Left forelimb (tissue), 1 donor: ENCODE measurements around the gene SLC38A10.
A peak's percentile ranks its signal among the peaks of the same experiment; 100 is the strongest.

Source experiments
- DNase-seq: peaks from one replicate; pipeline ENCODE4 v3.0.0-alpha.2; 2018; ENCODE audit warnings: low spot score

The SLC38A10 gene

DNA sequence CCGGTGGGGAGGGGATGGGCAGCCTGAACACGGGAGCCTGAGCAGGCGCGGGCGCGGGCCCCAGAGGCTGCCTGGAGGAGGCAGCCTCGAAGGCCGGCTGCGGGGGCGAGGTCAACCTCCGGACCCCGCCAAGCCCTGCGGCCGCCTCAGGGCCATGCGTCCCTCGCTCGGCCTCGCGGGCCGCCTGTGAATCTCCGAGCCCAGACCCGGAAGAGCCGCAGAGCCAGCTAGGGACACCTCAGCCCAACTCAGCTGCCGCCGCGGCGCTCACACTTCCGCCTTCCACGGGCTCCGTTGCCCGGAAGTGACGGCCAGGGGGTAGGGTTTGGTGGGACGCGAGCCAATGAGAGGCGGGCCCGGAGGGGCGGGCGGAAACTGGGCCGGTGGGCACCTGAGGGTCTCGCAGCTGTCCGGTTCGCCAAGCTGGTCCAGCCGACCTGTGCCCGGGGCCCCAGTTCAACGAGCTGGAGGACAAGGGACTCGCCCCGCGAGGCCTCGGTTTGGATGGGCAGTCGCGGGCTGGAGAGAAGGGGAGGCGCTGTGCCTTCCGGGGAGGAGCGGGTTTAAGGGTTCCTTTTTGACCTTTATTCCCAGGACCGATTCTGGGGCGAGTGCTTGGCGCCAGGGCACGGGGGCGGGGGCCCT lies at the start of gene SLC38A10:
TSS of gene SLC38A10 (minus strand) at position 277 of the 645 bp plus-strand sequence. CDS start 386 bp downstream, outside the sequence.
- DNase-seq = peak; percentile 96

DNA sequence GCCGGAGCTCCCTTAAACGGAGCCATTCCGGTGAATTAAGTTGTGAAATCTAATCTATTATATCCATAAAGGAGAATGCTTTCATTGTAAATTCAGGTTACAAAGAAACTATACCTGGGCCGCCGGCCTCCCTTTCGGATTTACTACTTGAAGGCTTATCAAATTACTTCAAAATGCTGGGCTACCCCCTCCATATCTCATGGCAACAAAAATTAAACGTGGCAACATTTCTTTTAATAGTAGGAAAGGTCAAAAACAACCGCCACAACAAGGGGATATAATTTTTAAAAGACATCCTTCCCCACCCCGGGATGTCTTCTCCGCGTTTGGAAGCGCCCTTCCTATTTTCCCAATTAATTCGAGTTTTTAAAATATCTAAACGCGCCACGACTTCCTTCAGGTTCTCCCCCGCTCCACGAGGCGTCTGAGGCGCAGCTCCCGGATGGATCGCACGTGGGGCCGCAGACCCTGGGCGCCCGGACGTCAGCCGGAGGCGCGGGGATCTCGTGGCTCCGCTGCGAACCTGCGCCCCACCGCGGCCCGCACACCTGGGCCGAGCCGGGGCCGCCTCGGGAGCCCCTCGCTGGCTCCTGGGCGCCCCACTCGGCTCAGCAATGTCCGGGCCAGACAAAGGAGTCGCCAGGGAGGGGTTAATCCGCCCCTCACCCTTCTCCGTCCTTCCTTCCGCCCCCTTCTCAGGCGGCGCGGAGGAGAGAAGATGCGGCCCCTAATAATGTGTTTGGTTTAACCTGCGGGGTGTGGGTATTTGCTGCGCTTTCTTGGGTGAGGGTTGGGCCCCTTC lies 47.4 kb upstream of the SLC38A10 start:
- peak; percentile 73 for DNase-seq

DNA sequence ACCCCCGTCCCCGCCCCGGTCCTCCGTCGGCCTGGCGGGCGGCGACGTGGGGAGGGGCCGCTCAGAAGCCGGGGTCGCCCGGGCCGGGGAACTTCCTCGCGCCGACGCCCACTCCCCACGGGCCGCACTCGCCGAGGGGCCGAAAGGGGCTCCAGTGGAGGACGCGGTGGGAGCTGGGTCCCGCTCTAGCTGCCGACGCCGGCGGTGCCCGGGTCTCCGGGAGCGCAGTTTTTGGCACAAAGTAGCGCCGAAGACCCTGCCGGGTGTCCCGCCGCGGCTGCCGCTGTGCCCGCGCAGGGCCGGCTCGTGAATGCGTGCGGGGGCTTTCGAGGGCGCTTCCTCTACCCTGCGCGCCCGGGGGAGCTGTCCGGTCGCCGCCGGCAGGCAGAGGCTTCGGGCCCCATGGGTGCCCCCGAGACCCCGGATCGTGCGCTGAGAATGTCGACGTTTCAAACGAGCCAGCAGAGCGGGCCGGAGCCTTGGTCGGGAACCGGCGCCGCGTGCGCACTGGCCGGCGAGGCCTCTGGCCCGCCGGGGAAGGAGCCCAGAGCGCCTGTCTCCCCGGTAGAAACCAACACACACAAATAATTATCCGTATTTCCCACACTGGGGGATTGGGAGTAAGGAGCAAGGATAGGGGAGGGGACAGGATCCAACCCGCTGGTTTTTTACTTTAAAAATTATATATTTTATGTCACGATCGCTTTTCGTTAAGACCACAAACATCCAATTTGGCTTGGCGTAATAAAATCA lies 46.6 kb upstream of the SLC38A10 start:
- peak; percentile 74 for DNase-seq

DNA sequence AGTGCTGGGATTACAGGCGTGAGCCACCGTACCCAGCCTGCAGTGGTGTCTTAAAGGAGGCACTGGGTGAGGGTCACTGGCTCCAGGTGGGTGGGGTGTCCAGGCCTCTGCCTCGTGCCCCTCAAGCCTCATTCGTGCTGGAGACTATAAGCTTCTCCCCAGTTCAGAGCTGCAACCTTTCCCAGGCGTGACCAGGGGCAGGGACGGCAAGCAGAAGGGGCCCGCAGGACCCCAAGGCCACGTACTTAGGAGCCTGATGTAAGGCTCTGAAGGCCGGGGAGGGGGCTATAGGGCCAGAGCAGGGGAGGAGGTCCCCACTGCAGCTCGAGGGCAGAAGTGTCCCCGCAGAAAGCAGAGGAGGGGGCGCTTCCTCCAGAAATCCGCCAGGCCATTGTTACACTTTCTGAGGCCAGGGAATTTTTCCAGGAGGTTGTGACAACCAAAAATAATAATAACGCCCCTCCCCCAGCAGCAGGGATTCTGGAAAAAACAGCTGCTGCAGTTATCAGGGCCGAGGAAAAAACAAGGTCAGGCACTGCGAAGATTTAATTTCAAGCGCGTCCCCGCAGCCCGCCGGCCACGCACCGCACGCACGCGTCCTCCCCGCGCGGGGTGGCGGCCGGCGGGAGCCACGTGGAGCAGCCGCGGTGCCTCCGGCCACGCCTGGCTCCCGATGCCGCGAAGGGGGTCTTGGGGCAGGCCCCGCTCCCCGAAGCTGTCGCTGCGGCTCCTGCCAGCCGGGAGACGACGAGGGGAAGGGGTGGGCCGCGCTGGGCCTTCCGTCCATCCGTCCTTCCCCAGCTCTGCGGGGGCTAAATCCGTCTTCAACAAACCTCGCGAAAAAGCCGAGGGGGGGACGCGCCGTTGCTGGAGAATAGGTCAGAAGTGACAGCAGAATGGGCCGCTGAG lies 45.8 kb upstream of the SLC38A10 start:
- peak; percentile 71 for DNase-seq

DNA sequence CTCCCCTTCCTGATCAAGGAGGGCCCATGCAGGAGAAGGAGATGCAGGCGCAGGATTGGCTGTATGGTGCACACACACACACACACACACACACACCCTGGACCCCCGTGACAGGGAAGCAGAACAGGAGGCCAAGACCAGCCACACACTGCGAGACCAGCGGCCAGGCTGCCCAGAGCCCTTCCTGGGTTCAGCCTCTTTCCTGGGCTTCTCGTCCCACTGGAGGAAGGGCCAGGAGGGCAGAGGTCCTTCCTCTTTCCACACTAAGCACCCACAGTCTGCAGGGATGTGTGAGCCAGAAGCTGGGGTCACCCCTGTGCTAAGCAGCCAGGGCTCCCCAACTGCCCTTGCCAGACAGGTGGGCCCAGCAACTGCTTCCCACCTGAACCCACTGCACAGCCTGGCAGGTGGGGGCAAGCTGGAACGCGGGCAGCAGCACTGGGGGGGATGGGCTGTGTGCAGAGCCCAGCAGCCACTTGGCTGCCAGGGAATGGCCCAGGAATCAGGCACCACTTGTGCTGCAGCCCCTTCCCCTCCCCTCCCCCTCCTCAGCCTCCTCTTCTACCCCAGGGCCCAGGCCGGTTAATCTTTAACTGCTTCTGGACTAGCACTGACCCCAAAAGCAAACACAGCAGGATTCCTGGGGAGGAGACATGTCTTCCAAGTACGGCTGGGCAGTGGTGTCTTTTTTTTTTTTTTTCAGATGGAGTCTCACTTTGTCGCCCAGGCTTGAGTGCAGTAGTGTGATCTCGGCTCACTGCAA lies 44.6 kb upstream of the SLC38A10 start:
- DNase-seq = peak; percentile 66

DNA sequence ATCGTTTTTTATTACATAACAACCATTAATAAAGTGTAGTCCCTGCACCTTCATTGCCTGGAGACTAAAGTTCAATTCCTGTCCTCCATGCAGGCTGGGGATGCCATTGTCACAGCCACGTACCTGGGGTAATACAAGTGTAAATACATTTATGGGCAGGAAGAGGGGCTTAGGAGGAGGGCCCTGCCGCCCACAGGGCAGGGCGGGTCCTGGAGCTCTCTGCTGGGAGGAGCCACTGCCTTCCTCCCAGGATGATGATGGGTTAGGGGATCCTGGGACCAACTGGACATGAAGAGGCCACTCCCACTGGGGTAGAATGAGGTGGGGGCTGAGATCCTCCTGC lies 44.1 kb upstream of the SLC38A10 start:
- no peak for DNase-seq

DNA sequence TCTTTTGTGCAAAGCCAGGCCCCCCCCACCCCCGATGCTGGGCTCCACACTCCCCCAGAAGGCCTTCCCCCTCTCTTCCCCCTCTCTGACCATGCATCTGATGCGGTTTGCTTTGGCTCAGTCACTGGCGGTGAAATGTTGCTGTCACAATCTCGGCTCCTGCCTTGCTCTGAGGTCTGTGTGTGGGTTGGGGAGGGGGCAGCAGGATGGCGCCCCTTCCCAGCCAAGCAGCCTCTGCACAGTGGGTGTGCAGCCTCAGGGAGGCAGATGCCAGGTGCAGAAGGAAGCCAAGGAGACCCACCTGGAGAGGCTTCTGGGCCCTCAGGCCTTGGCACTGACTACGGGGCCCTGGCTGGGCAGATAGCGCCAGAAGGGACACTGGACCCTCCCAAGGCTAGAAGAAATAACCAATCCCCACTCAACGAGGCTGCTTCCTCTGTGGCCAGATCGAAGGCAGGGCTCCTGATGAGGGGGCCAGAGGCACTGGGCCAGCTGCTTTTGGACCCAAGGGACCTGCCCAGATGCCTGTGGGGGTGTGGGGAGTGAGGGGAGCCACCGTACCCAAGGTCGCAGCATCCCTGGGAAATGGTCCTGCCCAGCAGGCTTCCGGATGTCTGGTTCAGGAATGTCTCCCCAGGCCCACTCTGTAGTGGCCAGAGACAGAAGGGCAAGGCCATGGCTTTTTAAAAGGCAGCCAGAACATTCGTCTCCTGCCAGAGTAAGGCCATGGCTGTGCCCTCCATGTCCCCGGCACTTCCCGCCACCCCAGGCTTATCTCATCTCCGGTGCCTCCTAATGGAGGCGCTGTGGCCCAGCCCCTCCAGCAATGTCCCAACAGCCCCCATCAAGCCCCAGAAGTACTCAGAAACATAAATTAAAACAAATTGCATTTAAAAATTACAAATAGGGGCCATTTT lies 43.4 kb upstream of the SLC38A10 start:
- DNase-seq = peak; percentile 63

DNA sequence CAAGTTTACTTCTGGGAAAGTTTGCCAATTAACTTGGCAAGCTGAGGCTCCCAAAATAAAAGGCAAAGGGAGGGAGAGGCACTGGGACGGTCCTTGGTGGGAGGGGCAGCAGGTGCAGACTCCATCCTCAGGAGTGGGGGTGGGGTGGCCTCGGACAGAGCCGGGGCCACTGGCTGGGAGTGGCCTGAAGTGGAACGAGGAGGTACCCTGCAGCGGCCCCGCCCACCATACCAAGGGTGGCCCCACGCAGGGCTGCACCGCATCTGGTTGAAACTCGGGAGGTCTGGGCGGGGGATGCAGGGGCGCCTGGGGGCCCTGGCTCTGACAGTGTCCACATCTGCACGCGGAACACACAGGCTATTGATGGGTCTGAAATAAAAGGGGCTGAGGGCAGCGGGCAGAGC lies 42.4 kb upstream of the SLC38A10 start:
- peak; percentile 67 for DNase-seq

DNA sequence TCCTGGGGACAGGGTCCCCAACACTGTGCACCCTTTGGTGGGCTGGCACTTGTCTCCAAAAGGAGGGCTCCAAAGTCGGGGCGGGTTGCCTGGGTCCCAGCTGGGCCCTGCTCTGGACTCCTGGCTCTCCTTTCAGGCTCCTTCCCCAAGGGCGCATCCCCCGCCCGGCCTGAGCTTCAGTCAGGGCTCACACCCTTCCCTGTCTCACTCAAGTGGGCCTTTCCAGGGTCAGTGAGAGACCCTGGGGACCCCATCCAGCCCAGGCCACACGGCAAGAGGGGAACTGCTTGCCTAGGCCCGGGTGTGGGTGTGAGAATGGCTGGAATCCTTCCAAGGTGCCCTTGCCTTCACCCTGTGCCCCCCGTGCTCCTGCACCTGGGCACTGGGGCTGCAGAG lies 41.8 kb upstream of the SLC38A10 start:
- DNase-seq = no peak

DNA sequence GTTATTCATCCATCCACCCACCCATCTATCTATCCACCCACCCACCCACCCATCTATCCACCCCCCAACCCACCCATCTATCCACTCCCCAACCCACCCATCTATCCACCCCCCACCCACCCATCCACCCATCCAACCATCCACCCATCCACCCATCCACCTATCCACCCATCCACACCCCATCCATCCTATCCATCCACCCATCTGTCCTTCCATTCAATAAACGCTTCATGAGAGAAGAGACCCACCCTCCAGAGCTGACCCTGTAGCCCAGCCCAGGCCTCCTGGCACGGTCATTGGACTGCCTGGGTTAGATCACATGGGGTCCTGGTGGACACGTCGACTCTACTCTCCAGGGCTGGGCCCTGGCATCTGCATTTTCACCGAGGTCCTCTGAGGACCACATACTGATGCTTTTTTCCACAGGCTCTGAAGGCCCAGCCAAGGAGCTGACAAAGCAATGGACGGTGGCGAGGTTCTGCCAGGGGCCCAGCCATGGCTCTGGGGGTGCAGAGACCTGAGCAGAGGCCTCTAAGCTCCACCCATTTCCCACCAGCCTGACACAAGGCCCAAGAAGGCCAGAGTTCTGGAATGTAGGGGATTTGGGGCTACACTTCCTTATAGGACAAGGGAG lies 41.3 kb upstream of the SLC38A10 start:
- DNase-seq = no peak

DNA sequence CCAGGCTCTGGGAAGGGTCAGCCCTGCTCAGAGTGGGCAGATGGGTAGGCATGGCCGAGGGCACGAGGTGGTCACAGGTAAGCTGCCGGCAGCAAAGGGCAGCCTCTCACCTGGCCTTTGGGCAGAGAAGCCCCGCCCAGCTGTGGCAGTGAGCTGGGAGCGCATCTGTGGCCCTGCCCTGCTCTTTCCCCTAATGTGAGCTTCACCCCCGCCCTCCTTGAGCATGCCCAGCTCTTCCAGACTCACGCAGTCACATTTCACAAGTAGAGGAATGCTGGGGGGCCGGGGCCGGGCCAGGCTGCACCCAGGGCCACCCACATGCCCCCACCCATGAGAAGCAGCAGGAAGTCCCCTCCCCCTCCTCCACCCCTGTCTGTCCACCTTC lies 40.7 kb upstream of the SLC38A10 start:
- DNase-seq = no peak

DNA sequence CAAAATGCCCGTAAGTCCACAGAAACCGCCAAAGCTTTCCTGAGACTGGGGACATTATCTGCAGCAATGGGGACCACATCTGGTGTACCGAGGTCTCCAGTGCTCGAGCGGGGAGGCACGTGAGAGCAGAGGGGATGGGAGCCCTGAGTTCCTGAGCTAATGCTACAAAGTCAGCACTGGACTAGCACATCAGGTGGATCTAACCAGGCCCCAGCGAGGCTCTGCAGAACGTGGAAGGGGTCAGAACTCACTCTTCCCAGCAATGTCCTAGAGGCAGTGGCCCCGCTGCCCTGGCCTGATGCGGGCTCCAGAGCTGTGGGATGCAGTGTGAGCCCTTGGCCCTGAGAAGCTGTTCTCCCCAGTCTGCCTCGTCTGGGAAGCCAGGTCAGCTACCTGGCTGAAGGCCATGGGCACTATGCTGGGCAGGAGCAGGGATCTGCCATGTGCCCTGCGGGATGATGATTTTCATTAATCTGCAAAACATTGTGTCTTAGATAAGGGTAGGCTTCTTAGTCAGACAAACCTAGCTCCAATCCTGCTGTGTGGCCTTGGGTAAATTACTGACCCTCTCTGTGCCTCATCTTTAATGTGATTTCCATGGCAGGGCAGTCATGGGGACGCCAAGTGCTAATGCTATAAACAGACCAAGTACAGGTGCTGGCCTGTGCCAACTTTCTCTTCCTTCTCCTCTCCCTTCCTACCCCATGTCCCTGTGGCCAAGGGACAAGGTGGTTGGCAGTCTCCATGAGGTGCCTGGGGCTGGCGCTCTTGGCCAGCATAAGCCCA lies 40.1 kb upstream of the SLC38A10 start:
- no peak for DNase-seq

DNA sequence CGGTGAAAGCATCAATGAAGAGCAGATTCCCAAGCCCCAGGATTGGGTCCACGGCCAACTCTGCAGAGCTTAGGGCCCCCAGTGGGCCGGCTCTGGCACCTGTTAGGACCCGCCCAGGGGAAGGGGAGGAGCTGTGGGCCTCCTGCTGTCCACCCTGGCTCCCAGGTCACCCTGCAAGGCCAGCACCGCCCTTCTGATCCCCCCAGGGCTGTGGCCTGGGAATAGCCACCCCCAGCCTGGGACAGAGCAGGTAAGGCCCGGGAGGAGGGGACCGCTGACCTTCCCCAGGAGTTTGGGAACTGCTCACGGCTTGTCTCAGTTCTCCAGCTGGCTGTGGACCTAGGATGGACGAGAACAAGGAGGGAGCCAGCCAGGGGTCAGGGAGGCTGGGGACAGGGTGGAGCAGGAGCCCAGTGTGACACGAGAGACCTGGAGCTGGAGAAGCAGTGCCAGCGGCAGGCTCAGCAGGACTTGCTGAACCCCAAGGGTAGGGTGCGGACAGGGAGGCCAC lies 39.3 kb upstream of the SLC38A10 start:
- no peak for DNase-seq

DNA sequence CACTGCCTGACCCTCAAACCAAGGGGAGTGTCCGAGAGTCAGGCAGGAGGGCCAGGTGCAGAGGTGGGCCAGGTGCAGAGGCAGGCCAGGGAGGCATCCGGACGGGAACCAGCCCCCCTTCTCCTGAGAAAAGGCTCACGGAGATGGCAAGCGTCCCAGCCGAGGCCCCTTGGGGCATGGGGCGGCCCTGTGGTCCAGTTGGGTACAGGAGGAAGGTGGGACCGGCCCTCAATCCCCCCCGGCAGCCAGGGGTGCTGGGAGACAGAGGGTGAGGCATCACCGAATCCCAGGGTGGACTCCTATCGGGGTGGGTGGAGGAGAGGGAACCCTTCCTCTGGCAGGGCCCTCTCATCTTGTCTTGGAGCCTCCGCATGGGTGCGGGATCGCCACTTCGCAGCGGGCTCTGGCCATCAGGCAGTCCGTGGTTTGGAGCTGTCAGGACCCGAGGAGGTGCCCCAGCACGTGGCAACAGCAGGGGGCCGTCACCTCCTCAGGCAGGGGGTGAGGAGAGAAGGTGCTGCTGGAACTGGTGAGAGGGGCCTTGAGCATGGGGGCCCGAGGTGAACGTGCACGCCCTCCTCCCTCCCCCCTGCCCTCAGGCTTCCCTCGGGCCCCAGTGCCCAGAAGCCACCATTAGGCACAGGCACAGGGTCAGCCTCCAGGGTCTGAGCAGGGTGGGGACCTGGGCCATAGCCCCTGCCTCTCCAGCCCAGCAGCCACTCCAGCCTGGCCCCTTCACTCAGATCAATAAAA lies 38.7 kb upstream of the SLC38A10 start:
- no peak for DNase-seq

DNA sequence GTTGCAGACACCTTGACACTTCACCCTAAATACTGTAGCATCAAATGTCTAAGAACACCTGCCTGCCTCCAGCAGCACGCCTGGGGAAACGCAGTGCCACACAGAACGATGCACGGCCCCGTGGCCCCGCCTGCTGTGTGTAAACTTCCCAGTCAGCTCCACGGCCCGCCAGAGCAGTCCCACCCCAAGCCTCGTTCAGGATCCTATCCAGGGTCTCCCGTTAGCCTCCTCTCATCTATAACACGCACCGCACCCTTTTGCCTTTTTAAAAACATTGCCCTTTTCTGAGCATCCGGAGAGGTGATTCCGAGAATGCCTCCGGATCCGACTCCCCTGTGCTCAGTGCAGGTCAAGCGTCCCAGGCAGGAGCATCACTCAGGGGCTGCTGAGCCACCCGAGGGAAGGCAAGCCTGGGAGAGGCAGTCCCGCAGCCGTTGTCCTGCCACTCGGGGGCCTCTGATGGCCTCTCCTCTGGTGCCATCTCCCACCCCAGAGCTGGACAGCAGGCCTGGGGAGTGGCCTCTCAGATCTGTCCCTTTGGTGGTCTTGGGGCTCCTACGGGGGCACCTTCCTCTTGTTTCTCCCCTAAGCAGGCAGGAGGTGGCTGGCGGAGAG lies 37.9 kb upstream of the SLC38A10 start:
- DNase-seq = no peak

DNA sequence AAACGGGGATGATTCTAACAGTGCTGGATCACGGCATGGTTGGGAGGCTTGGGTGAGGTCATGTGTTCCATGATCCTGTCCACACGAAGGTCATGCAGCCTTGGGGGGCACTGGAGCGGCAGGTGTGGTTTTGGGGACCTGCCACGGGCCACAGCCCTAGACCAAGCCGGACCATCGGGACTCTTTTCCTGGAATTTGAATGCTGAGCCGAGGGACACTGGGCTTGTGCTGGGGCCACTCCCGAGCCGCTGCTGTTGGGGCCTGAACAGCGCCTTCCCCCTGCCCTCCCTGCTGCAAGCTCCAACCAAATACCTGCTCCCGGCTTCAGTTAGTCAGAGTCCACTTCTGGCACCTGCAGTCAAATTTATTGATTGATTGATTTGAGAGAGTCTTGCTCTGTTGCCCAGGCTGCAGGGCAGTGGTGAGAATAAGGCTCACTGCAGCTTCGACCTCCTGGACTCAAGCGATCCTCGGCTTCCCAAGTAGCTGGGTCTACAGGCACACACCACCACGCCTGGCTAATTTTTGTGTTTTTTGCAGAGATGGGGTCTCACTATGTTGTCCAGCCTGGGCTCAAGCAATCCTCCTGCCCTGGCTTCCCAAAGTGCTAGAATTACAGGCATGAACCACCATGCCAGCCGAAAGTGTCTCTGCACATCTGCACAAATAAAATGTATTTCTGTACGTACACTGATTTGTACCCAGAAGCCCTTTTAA lies 37.2 kb upstream of the SLC38A10 start:
- no peak for DNase-seq
